ENCODE data around the gene ACOT2. TPM values are rescaled to one million over a fixed set of nuclear protein-coding genes. Genes with fewer than 3 reads are reported as not detected.

Gene ACOT2
- polyA plus RNA-seq, 1 donor (not counting 4 experiments of a cell fraction or from before 2014, with no cell fraction given), result 5.4 TPM

- Histone ChIP-seq H2AFZ (ENCODE audit: control insufficient read depth, low read length) (no peak overlapping the region), H3K9ac (ENCODE audit: control insufficient read depth, extremely low read depth, insufficient read depth, low read length) (no peak overlapping the region), H3K4me3 (ENCODE audit: control insufficient read depth in 2 of 3, extremely low read depth in 1 of 3, insufficient read depth in 2 of 3, low read depth in 1 of 3, low read length in 3 of 3) (no peak overlapping the region), H3K4me1 (ENCODE audit: control insufficient read depth, extremely low read depth, insufficient read depth, low read length) (peaks cover 5% of the 10 kb centered on the region), H3K27ac (ENCODE audit: control insufficient read depth, insufficient read depth, low read length) (no peak overlapping the region), H3K4me2 (ENCODE audit: control insufficient read depth, extremely low read depth, insufficient read depth, low read depth, low read length) (no peak overlapping the region), H3K36me3 (ENCODE audit: control insufficient read depth in 2 of 2, extremely low read depth in 1 of 2, insufficient read depth in 2 of 2, low read length in 2 of 2) (no peaks in the 10 kb centered on the region), H3K27me3 (ENCODE audit: control insufficient read depth, extremely low read depth, insufficient read depth, low read length) (no peaks in the 10 kb centered on the region), H3K9me3 (ENCODE audit: control insufficient read depth, low read depth, low read length) (no peaks in the 10 kb centered on the region), H3K79me2 (ENCODE audit: control insufficient read depth, insufficient read depth, low read length) (no peaks in the 10 kb centered on the region), H3K9me1 (ENCODE audit: control insufficient read depth, extremely low read depth, insufficient read depth, low read length) (no peaks in the 10 kb centered on the region), H4K20me1 (ENCODE audit: control insufficient read depth, extremely low read depth, insufficient read depth, low read length) (no peaks in the 10 kb centered on the region)
- FAIRE-seq (no peak), DNase-seq (ENCODE audit: low read depth, low spot score) (no peak)
- no peak for TF ChIP-seq EZH2 (IDR thresholded peaks at IDR 0.05; ENCODE audit: low read length)
- TF ChIP-seq, protein P1, sequence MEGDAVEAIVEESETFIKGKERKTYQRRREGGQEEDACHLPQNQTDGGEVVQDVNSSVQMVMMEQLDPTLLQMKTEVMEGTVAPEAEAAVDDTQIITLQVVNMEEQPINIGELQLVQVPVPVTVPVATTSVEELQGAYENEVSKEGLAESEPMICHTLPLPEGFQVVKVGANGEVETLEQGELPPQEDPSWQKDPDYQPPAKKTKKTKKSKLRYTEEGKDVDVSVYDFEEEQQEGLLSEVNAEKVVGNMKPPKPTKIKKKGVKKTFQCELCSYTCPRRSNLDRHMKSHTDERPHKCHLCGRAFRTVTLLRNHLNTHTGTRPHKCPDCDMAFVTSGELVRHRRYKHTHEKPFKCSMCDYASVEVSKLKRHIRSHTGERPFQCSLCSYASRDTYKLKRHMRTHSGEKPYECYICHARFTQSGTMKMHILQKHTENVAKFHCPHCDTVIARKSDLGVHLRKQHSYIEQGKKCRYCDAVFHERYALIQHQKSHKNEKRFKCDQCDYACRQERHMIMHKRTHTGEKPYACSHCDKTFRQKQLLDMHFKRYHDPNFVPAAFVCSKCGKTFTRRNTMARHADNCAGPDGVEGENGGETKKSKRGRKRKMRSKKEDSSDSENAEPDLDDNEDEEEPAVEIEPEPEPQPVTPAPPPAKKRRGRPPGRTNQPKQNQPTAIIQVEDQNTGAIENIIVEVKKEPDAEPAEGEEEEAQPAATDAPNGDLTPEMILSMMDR (optimal IDR thresholded peaks at IDR 0.05 in 1 of 3, IDR thresholded peaks at IDR 0.05 in 1 of 3, conservative IDR thresholded peaks at IDR 0.05 in 1 of 3; ENCODE audit: extremely low read depth in 1 of 3, insufficient read depth in 2 of 3, low read length in 3 of 3), result no peak
- dilution Hi-C loops (cut with MboI; ENCODE audit: extremely low pct_ligation_motif_present, low sequenced_read_pairs), result no loop called here
These were observed 47.8 kb downstream of the ACOT2 start for GRCh38 chr14:73616831-73617230.

- Histone ChIP-seq H3K9me1 (ENCODE audit: control insufficient read depth, extremely low read depth, insufficient read depth, low read length) (no peaks in the 10 kb centered on the region), H3K27ac (ENCODE audit: control insufficient read depth, insufficient read depth, low read length) (no peak overlapping the region), H3K79me2 (ENCODE audit: control insufficient read depth, insufficient read depth, low read length) (no peaks in the 10 kb centered on the region), H3K9ac (ENCODE audit: control insufficient read depth, extremely low read depth, insufficient read depth, low read length) (no peak overlapping the region), H3K9me3 (ENCODE audit: control insufficient read depth, low read depth, low read length) (no peaks in the 10 kb centered on the region), H3K4me1 (ENCODE audit: control insufficient read depth, extremely low read depth, insufficient read depth, low read length) (peaks cover 5% of the 10 kb centered on the region), H2AFZ (ENCODE audit: control insufficient read depth, low read length) (no peak overlapping the region), H4K20me1 (ENCODE audit: control insufficient read depth, extremely low read depth, insufficient read depth, low read length) (no peaks in the 10 kb centered on the region), H3K4me2 (ENCODE audit: control insufficient read depth, extremely low read depth, insufficient read depth, low read depth, low read length) (no peak overlapping the region), H3K36me3 (ENCODE audit: control insufficient read depth in 2 of 2, extremely low read depth in 1 of 2, insufficient read depth in 2 of 2, low read length in 2 of 2) (no peaks in the 10 kb centered on the region), H3K27me3 (ENCODE audit: control insufficient read depth, extremely low read depth, insufficient read depth, low read length) (no peaks in the 10 kb centered on the region), H3K4me3 (ENCODE audit: control insufficient read depth in 2 of 3, extremely low read depth in 1 of 3, insufficient read depth in 2 of 3, low read depth in 1 of 3, low read length in 3 of 3) (no peak overlapping the region)
- DNase-seq (ENCODE audit: low read depth, low spot score), result no peak
- no peak for TF ChIP-seq EZH2 (IDR thresholded peaks at IDR 0.05; ENCODE audit: low read length)
- TF ChIP-seq, protein P1 (optimal IDR thresholded peaks at IDR 0.05 in 1 of 3, IDR thresholded peaks at IDR 0.05 in 1 of 3, conservative IDR thresholded peaks at IDR 0.05 in 1 of 3; ENCODE audit: extremely low read depth in 1 of 3, insufficient read depth in 2 of 3, low read length in 3 of 3), result no peak
- no peak for FAIRE-seq
- dilution Hi-C loops (cut with MboI; ENCODE audit: extremely low pct_ligation_motif_present, low sequenced_read_pairs), result no loop called here
These were observed 50.5 kb downstream of the ACOT2 start for GRCh38 chr14:73619524-73619923.
